SK-N-MC (cell line): ENCODE data around the gene RTN1.

Experiments used
- EZH2 ChIP-seq: fragments of 200-600 bp; sonication (generic); IDR thresholded peaks from one replicate; pipeline ENCODE4 v1.6.1; 2017; ENCODE audit warnings: antibody characterized with exemption
- POLR2AphosphoS5 ChIP-seq: IDR thresholded peaks from 2 replicates; pipeline ENCODE4 v1.6.1; 2012; ENCODE audit warnings: mild to moderate bottlenecking, low read depth, low read length, borderline replicate concordance

- TF ChIP-seq POLR2AphosphoS5 (no peak), EZH2 (no peak)
Measured at GRCh38 chr14:59565087-59565486, 305.5 kb downstream of the RTN1 start.
